ENCODE data around the gene STX8. TPM values are rescaled to one million over a fixed set of nuclear protein-coding genes. Genes with fewer than 3 reads are reported as not detected.
A peak's percentile ranks its signal among the peaks of the same experiment; 100 is the strongest.

The STX8 gene
- total RNA-seq, 1 experiment from 2014 or later, result 38.8 TPM

DNA sequence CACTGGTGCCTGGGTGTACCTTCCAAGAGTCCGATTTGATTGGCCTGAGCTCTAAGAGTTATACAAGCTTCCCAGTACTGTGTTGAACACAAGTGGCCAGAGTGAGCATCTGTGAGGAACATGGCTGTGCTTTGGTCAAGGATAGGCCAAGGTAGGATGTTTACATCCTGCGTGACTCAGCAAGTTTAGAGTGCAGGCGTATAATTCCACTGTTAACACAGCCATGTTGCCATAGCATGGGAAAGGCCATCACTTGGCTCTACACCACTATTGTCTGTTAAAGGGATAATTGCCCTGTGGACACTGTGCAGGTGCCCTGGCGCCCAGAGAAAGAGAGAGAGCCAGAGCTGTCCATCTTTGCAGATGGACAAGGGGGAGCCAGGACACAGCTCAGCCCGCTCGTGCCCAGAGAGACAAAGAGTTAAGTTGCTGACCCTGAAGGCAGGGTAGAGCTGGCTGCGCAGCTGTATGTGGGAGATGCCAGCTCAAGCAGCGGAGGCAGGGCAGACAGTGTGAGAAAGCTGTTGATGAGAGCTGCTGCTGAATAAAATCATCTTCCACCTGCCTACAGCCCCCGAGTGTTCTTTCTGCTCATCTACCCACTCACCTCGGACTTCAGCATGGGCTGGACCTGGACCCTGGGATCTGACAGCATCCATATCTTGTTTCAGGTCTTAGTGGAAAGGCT, 12.5 kb upstream of the STX8 start:
- Histone ChIP-seq H3K27me3 (ENCODE audit: insufficient read depth, low read length) (no peaks in the 10 kb centered on the region), H3K9me3 (ENCODE audit: control insufficient read depth in 1 of 2, insufficient read depth in 1 of 2, low read depth in 1 of 2, low read length in 2 of 2) (no peaks in the 10 kb centered on the region), H3K27ac (ENCODE audit: low read depth, low read length) (no peak overlapping the region), H3K4me3 (replicated peaks in 1 of 2; ENCODE audit: low read depth in 1 of 2, low read length in 2 of 2) (no peak overlapping the region), H3K9me2 (ENCODE audit: insufficient read depth) (no peaks in the 10 kb centered on the region), H3K79me2 (ENCODE audit: insufficient read depth, low read length) (no peaks in the 10 kb centered on the region), H4K20me1 (ENCODE audit: insufficient read depth) (no peaks in the 10 kb centered on the region), H3K4me2 (ENCODE audit: low read length) (no peak overlapping the region), H2AFZ (ENCODE audit: low read depth, low read length, poor library complexity, severe bottlenecking) (no peak overlapping the region), H3K4me1 (ENCODE audit: control insufficient read depth in 1 of 2, insufficient read depth in 2 of 2, low read length in 2 of 2) (no peaks in the 10 kb centered on the region), H3K9ac (ENCODE audit: low read length) (no peak overlapping the region), H3K36me3 (ENCODE audit: control insufficient read depth in 1 of 2, insufficient read depth in 2 of 2, low read length in 2 of 2) (no peaks in the 10 kb centered on the region)
- TF ChIP-seq MAX (IDR thresholded peaks at IDR 0.05) (no peak), POLR2AphosphoS5 (IDR thresholded peaks at IDR 0.05; ENCODE audit: low read depth, low read length) (no peak), EZH2 (IDR thresholded peaks at IDR 0.05) (no peak), ZNF274 (IDR thresholded peaks at IDR 0.05; ENCODE audit: low read depth, low read length) (no peak), SP1 (IDR thresholded peaks at IDR 0.05; ENCODE audit: low read depth) (no peak)
- DNase-seq (ENCODE audit: low read depth, low spot score) (no peak), ATAC-seq (no peak)
- ChIA-PET POLR2A (no interaction called here), CTCF (no interaction called here), RAD21 (ENCODE audit: low non-redundant PET in 1 of 2, low total read pairs in 2 of 2, uncharacterized antibody in 2 of 2, unreplicated experiment in 2 of 2) (no interaction called here)
- no TSS peak for BruUV-seq (replicated peaks)
- intact Hi-C loops (cut with micrococcal nuclease), result no loop called here

- no peaks in the 10 kb centered on the region for H3K9me2 ChIP-seq (ENCODE audit: insufficient read depth)
- no peak overlapping the region for H3K27ac ChIP-seq (ENCODE audit: low read depth, low read length)
- ChIA-PET CTCF (interaction anchor here (0.8 to 3.0 kb wide), 10 partner anchors 9 to 191 kb away, joined by 3 to 21 read pairs (median 4); no protein-coding TSS in a partner anchor), RAD21 (ENCODE audit: low non-redundant PET in 1 of 2, low total read pairs in 2 of 2, uncharacterized antibody in 2 of 2, unreplicated experiment in 2 of 2) (interaction anchor here in 1 of 2 experiments (1.0 to 1.1 kb wide), 2 partner anchors 68 to 99 kb away, joined by 3 to 4 read pairs; partner anchors contain the start of gene USP43), POLR2A (no interaction called here)
- H4K20me1 ChIP-seq (ENCODE audit: insufficient read depth), result no peaks in the 10 kb centered on the region
- H3K9ac ChIP-seq (ENCODE audit: low read length), result no peak overlapping the region
- intact Hi-C loops (cut with micrococcal nuclease), result loop anchor here (1.0 to 2.0 kb wide), 3 partner anchors 67 to 191 kb away; partner anchors contain the start of gene USP43
- peak overlapping the region; percentile 85 for H2AFZ ChIP-seq (ENCODE audit: low read depth, low read length, poor library complexity, severe bottlenecking)
- H3K4me2 ChIP-seq (ENCODE audit: low read length), result no peak overlapping the region
- DNase-seq (ENCODE audit: low read depth, low spot score) (no peak), ATAC-seq (no peak)
- peaks cover 5% of the 10 kb centered on the region; the same call in 1 of the 2 replicates for H3K79me2 ChIP-seq (ENCODE audit: insufficient read depth, low read length)
- H3K9me3 ChIP-seq (ENCODE audit: control insufficient read depth in 1 of 2, insufficient read depth in 1 of 2, low read depth in 1 of 2, low read length in 2 of 2), result no peaks in the 10 kb centered on the region
- TF ChIP-seq, protein P1, sequence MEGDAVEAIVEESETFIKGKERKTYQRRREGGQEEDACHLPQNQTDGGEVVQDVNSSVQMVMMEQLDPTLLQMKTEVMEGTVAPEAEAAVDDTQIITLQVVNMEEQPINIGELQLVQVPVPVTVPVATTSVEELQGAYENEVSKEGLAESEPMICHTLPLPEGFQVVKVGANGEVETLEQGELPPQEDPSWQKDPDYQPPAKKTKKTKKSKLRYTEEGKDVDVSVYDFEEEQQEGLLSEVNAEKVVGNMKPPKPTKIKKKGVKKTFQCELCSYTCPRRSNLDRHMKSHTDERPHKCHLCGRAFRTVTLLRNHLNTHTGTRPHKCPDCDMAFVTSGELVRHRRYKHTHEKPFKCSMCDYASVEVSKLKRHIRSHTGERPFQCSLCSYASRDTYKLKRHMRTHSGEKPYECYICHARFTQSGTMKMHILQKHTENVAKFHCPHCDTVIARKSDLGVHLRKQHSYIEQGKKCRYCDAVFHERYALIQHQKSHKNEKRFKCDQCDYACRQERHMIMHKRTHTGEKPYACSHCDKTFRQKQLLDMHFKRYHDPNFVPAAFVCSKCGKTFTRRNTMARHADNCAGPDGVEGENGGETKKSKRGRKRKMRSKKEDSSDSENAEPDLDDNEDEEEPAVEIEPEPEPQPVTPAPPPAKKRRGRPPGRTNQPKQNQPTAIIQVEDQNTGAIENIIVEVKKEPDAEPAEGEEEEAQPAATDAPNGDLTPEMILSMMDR (IDR thresholded peaks at IDR 0.05 in 2 of 3, conservative IDR thresholded peaks at IDR 0.05 in 1 of 3; ENCODE audit: borderline replicate concordance in 1 of 3, insufficient read depth in 1 of 3, low read depth in 2 of 3, low read length in 2 of 3), result no peak
- TF ChIP-seq POLR2AphosphoS5 (IDR thresholded peaks at IDR 0.05; ENCODE audit: low read depth, low read length) (no peak), CBX3 (IDR thresholded peaks at IDR 0.05; ENCODE audit: low read depth) (no peak), ELF1 (IDR thresholded peaks at IDR 0.05; ENCODE audit: borderline replicate concordance, low read depth) (no peak), CEBPB (IDR thresholded peaks at IDR 0.05; ENCODE audit: low read depth) (no peak), YY1 (IDR thresholded peaks at IDR 0.05; ENCODE audit: extremely low read depth, insufficient replicate concordance, low read depth, low read length) (no peak), ZNF274 (IDR thresholded peaks at IDR 0.05; ENCODE audit: low read depth, low read length) (no peak), MAX (IDR thresholded peaks at IDR 0.05) (no peak), ZFX (IDR thresholded peaks at IDR 0.05) (no peak)
- no TSS peak for BruUV-seq (replicated peaks)
- no peaks in the 10 kb centered on the region for H3K36me3 ChIP-seq (ENCODE audit: control insufficient read depth in 1 of 2, insufficient read depth in 2 of 2, low read length in 2 of 2)
- H3K4me1 ChIP-seq (ENCODE audit: control insufficient read depth in 1 of 2, insufficient read depth in 2 of 2, low read length in 2 of 2), result peaks cover 5 to 15% of the 10 kb centered on the region in 2 experiments; a peak in 3 of 4 replicates
- no peak overlapping the region for H3K4me3 ChIP-seq (replicated peaks in 1 of 2; ENCODE audit: low read depth in 1 of 2, low read length in 2 of 2)
- H3K27me3 ChIP-seq (ENCODE audit: insufficient read depth, low read length), result no peaks in the 10 kb centered on the region
Measured at GRCh38 chr17:9577373-9577709, 1.7 kb upstream of the STX8 start.
